ENCODE results near the gene SLC36A3.
"Not testable (repeated sequence)": the region's sequence is repeated elsewhere in the genome, so short reads cannot be mapped to it uniquely, and the experiment has no call there.

Gene SLC36A3

DNA sequence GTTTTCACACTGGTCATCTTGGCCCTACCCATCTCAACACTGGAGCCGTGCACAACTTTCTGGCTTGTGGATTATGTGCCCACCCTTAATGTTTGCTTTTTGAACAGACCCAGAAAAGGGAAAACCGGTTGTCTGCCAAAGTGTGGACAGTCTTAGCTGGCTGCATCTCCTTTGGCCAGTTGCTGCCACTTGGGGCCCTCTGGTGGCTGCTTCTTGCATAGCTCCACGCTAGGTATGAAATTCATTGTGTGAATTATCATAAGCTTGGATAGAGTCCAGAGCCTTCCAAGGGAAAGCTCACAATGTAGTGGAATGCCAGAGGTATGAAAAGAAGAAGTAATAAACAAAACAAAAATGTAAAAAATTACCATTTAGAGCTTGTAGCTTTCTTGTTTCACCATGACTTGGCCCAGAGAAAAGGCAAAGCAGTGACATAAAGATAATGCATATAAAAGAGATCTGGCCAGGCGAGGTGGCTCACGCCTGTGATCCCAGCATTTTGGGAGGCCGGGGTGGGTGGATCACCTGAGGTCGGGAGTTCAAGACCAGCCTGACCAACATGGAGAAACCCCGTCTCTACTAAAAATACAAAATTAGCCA lies 12.5 kb upstream of the SLC36A3 start:
- no peak overlapping the region for H3K4me3 ChIP-seq (replicated peaks; ENCODE audit: low read depth, low read length)
- TF ChIP-seq, protein P1, sequence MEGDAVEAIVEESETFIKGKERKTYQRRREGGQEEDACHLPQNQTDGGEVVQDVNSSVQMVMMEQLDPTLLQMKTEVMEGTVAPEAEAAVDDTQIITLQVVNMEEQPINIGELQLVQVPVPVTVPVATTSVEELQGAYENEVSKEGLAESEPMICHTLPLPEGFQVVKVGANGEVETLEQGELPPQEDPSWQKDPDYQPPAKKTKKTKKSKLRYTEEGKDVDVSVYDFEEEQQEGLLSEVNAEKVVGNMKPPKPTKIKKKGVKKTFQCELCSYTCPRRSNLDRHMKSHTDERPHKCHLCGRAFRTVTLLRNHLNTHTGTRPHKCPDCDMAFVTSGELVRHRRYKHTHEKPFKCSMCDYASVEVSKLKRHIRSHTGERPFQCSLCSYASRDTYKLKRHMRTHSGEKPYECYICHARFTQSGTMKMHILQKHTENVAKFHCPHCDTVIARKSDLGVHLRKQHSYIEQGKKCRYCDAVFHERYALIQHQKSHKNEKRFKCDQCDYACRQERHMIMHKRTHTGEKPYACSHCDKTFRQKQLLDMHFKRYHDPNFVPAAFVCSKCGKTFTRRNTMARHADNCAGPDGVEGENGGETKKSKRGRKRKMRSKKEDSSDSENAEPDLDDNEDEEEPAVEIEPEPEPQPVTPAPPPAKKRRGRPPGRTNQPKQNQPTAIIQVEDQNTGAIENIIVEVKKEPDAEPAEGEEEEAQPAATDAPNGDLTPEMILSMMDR (IDR thresholded peaks at IDR 0.05; ENCODE audit: insufficient read depth, low read length, poor library complexity, severe bottlenecking) = peak; percentile 95
- DNase-seq (ENCODE audit: extremely low read depth, insufficient read length) = no peak
- H3K36me3 ChIP-seq (ENCODE audit: control insufficient read depth, insufficient read depth, low read length) = no peaks in the 10 kb centered on the region
- H3K27me3 ChIP-seq (replicated peaks; ENCODE audit: control insufficient read depth, insufficient read depth, low read length) = no peaks in the 10 kb centered on the region

DNA sequence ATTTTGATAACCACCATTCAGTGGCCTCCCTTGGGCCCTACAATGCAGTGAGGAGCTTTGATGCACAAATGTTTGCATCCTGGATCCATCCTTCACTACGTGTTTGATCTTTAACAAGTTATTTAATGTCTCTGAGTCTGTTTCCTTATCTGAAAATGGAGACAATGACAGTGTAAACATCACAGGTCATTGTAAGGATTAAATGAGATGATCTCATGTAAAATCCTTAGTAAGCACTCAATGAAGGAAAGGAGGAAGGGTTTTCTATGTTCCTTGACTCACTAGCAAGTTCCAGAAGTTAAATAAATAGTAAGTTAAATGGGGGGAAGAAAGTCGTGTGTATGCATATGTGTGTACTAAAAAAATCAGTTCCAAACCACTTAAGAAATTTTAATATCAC lies 9.8 kb upstream of the SLC36A3 start:
- no peak overlapping the region for H3K4me3 ChIP-seq (replicated peaks; ENCODE audit: low read depth, low read length)
- H3K27me3 ChIP-seq (replicated peaks; ENCODE audit: control insufficient read depth, insufficient read depth, low read length) = no peaks in the 10 kb centered on the region
- TF ChIP-seq, protein P1 (IDR thresholded peaks at IDR 0.05; ENCODE audit: insufficient read depth, low read length, poor library complexity, severe bottlenecking) = no peak
- DNase-seq (ENCODE audit: extremely low read depth, insufficient read length) = no peak
- H3K36me3 ChIP-seq (ENCODE audit: control insufficient read depth, insufficient read depth, low read length) = no peaks in the 10 kb centered on the region

DNA sequence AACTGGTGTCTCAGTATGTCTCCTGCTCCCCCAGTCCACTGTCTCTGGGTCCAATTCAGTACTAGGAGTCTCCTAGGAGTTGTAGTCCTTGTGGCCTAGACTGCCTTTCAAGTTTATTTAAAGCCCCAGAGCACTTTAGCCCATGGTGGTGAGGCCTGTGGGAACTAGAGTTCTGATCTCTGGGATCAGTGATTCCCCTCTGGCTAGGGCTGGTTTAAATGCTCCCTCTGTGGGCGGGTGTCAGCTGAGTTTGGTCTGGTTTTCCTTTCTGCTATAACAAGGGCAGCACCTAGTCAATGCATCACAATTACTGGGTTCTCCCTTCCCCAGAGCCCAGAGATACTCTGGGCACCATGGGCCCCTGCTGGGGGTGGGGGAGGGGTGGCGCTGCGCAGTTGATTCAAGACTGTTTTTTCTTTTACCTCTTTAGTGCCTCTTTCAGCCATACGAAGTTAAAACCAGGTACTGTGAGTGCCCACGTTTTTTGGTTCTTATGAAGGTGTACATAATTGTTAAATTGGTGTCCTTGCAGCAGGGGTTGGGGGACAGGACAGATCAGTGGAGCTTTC lies 9.3 kb upstream of the SLC36A3 start:
- TF ChIP-seq, protein P1 (IDR thresholded peaks at IDR 0.05; ENCODE audit: insufficient read depth, low read length, poor library complexity, severe bottlenecking) = no peak
- Histone ChIP-seq H3K27me3 (replicated peaks; ENCODE audit: control insufficient read depth, insufficient read depth, low read length) (no peaks in the 10 kb centered on the region), H3K4me3 (replicated peaks; ENCODE audit: low read depth, low read length) (no peak overlapping the region), H3K36me3 (ENCODE audit: control insufficient read depth, insufficient read depth, low read length) (no peaks in the 10 kb centered on the region)
- no peak for DNase-seq (ENCODE audit: extremely low read depth, insufficient read length)

DNA sequence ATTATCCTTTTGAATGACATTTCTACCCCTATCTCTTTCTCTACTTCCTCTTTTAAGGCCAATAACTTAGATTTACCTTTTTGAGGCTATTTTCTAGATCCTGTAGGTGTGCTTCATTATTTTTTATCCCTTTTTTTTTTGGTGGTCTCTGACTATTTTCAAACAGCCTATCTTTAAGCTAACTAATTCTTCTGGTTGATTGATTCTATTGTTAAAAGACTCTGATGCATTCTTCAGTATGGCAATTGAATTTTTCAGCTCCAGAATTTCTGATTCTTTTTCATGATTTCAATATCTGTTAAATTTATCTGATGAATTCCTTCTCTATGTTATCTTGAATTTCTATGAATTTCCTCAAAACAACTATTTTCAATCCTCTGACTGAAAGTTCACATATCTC lies 7.4 kb upstream of the SLC36A3 start:
- Histone ChIP-seq H3K36me3 (ENCODE audit: control insufficient read depth, insufficient read depth, low read length) (no peaks in the 10 kb centered on the region), H3K4me3 (replicated peaks; ENCODE audit: low read depth, low read length) (no peak overlapping the region), H3K27me3 (replicated peaks; ENCODE audit: control insufficient read depth, insufficient read depth, low read length) (no peaks in the 10 kb centered on the region)
- DNase-seq (ENCODE audit: extremely low read depth, insufficient read length) = no peak
- TF ChIP-seq, protein P1 (IDR thresholded peaks at IDR 0.05; ENCODE audit: insufficient read depth, low read length, poor library complexity, severe bottlenecking) = no peak

DNA sequence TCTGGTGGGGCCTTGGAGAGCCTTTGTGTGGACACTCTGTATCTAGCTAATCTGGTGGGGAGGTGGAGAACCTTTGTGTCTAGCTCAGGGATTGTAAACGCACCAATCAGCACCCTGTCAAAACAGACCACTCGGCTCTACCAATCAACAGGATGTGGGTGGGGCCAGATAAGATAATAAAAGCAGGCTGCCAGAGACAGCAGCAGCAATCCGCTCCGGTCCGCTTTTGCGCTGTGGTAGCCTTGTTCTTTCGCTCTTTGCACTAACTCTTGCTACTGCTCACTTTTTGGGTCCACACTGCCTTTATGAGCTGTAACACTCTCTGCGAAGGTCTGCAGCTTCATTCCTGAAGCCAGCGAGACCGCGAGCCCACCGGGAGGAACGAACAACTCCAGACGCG lies 6.3 kb upstream of the SLC36A3 start:
- H3K4me3 ChIP-seq (replicated peaks; ENCODE audit: low read depth, low read length); DNase-seq (ENCODE audit: extremely low read depth, insufficient read length); H3K36me3 ChIP-seq (ENCODE audit: control insufficient read depth, insufficient read depth, low read length); H3K27me3 ChIP-seq (replicated peaks; ENCODE audit: control insufficient read depth, insufficient read depth, low read length): not testable (repeated sequence)

DNA sequence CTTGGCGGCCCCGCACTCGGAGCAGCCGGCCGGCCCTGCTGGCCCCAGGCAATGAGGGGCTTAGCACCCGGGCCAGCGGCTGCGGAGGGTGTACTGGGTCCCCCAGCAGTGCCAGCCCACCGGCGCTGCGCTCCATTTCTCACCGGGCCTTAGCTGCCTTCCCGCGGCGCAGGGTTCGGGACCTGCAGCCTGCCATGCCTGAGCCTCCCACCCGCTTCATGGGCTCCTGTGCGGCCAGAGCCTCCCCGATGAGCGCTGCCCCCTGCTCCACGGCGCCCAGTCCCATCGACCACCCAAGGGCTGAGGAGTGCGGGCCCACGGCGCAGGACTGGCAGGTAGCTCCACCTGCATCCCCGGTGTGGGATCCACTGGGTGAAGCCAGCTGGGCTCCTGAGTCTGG lies 5.7 kb upstream of the SLC36A3 start:
- not testable (repeated sequence) for DNase-seq (ENCODE audit: extremely low read depth, insufficient read length); H3K27me3 ChIP-seq (replicated peaks; ENCODE audit: control insufficient read depth, insufficient read depth, low read length); H3K4me3 ChIP-seq (replicated peaks; ENCODE audit: low read depth, low read length); H3K36me3 ChIP-seq (ENCODE audit: control insufficient read depth, insufficient read depth, low read length)

Data from GM06990 (cell line).